TTC549 (cell line): ENCODE measurements around the gene TRPV5.

Experiments
- FAIRE-seq: peaks from 2 replicates; lab custom pipeline; 2012; peaks lifted over from hg19 to GRCh38; lab: Jason Lieb, UNC

TRPV5 gene

DNA sequence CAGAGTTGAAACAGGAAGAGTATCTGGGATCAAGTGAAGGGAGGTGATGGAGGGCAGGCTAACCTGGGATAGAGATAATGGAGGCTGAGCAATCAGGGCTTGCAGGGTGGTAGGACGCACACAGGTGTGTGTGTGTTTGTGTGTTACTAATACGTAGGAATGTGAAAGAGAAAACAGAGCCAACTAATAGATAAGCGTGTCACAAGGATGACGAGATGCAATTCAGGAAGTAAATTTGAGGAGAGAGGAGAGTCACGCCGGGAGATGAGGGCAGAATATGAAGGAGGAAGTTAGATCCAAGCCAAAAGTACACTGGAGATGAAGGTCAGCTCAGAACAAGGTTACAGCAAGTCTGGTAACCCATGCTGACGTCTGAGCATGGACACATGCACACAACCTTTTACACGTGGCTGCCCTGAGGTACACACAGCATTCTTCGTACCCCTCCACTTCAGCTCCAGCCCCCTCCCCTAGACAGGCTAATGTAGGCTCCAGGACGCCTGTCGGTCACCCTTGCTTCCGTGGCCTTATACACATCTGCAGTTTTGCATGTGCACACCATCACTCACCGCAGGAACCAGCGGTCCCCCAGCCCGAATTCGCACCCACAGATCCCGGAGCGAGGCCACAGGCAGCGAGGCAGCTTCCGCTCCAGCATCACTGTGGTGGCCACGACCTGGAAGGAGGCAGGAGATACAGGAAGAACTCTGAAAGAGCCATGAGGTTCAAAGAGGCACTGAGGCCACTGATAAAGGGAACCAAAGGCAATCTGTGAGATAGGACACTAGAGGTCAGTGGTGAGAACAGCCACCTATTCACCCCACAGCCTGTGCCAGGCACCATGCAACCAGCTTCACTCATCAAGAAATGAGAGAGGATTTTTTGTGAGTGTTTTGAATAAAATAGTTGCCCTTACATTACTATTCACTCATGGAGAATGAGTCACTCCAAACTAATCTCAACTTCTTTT lies 24.3 kb downstream of the TRPV5 start:
- FAIRE-seq, result no peak

DNA sequence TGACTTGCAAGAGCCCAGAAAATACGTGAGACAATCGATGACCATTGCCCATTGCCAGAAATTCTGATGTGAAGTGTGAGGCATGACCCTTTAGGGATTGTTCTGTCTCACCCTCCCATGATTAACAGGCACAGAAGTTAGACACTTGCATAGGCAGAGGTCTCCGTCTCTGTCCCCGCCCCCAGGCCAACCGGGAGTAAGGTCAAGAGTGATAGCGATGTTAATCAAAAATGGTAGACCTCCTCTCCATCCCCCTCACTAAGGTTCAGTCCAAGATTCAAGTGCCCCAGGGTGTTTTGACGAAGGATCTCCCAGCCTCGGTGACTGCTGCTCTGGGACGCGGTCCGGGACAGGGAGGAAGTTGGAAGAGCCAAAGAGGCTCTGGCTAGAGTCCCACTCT lies 25.3 kb downstream of the TRPV5 start:
- no peak for FAIRE-seq

DNA sequence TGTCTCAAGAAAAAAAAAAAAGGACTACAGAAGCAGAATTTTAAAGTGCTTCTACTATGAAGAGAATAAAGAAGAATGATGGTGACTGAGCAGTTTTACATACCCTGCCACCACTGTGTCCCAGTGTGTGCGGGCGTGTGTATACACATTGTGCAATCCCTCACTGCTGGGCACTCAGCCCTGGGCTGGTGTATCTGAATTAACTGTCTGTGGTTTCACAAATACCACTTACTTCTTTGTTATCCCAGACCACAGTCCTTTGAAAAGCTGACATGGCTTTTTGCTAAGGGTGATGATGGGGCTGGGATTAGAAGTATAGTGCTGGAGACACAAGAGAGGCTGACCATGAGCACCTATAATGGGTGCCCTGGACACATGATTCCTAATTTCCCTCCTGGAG lies 26.9 kb downstream of the TRPV5 start:
- no peak for FAIRE-seq

DNA sequence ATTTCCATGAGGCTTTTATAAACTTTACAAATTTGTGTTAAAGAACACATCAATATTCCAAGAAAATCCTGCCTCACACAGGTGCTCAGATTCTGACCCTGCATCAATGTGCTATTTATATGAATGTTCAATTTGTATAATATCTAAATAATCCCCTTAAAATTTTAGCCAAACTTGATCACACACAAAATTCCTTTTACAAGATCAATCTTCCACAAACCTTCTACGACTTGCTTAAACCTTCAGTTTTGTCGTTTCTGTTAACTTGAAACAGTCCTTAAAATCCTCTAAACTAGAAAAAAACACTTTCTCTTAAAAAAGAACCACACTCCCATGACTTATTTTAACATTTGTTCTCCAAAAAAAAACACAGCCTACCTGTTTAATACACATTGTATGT lies 27.8 kb downstream of the TRPV5 start:
- FAIRE-seq, result no peak

DNA sequence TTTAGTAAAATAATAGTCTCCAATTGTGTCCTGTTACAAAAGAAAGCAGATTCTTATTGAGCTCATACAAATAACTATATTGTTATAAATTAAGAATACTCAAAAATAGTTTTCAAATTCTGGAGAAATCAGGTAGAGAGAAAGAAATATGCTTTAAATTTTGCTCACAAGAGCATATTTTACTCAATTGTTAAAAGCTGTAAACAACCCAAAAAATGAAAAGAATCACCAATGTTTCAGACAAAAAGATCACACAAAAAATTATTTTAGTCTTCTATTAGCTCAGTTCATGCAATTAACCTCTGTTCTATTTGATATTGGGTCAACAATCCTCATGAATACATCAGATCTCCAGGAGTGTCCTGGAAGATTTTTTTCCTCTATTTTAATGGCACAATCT lies 29.4 kb downstream of the TRPV5 start:
- FAIRE-seq, result no peak

DNA sequence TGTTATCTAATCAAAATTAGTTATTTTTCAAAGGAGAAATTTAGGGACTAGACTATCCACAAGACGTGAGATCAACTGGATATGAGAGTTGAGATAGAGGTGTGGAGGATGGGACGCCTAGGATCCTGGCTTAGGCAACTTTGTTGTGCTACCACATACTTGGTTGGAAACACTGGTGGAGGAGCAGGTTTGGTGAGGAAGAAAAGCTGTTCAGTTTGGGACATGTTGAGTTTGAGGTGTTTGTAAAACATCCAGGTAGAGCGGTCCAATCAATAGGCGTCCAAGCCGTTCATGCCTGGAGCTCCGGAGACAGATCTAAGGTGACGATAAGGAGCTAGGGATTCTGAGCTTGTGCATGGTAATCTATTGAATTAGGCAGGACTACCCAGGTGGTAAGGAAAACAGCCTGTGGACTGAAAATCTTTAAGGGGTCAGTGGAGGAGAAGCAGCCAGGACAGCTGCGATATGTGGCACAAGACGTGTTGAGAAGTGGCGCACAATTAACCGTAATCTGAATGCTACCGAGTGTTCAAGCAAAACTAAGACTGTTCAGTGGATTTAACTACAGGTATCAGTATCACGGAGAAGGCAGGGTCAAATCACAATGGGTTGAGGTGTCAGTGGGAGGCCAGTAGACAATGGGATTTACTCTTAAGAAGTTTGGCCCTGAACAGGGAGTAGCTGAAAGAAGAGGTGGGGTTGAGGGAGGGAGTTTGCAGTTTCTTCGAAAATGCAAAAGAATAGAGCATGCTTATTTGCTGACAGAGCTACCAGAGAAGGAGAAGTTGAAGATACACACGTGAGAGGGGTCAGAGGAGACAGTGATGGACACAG lies 31.9 kb downstream of the TRPV5 start:
- FAIRE-seq, result no peak

DNA sequence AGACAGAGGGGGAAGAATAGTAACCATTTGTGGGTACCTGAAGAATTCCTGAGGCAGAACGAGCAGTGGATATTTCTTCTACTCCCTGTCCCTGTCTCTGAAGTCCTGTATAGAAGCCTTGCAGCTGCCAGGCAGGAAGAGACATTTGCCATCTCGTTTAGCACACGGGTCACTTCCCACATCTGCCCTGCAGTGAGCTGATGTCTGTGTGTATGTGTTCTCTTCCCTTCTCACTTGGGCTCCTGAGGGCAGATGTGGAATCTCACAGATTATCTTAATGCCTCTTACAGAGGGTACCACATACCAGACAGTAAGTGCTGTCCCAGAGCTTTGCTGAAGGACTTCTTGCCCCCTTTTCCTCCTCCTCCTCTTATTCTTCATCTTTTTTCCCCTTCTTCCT lies 33.9 kb downstream of the TRPV5 start:
- no peak for FAIRE-seq

DNA sequence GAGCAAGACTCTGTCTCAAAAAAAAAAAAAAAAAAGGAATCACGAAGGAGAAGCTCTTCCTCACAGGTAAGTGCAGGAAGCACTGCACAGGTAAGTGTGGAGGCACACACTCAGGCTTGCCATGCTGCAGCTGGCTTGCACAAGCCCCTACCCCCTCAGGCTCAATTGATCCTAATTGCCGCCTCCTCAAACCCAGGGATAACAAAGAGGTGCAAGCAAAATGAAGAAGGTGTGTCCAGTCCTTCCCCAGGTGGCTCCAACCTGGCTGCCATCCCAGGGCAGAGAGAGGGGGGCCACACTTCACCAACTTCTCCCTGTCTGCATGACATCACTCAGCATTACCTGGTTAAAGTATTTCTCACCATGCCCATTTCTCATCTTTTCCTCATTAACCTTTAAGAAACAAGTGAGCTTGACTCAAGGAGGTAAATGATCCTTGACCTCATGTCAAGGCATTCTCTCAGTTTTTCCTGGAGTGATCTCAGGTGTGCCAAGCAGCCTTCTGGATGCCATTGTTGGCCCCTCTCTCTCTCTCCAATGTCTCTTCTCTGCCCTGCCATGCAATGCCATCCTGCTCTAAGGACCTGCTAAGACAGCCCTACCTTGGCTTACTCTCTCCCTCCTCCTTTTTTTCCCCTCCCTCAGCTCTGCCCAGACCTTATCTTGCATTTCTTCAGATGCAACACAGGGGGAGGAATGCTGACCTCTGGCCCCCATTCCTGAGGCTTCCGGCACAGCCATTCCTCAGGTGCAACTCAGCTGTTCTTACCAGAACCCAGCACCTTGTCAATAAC lies 35.0 kb downstream of the TRPV5 start:
- FAIRE-seq, result no peak

DNA sequence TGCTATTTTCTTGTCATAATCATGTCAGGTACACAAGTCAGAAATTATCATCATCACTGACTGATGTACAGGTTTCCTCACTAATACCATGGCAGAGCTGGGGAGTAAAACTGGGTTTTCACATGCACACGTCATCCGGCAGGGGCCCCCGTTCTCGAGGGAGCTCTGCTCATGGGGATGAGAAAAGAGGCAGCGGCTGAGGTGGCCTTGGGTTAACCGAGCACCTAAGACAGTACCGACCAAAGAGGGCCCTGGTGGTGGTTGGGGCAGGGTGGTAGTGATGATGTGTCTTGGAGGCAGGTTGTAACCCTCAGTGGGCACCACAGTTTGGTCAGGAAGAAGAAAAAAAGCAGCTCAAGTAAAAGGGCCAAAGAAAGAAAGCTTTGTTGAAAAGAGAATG lies 35.9 kb downstream of the TRPV5 start:
- no peak for FAIRE-seq

DNA sequence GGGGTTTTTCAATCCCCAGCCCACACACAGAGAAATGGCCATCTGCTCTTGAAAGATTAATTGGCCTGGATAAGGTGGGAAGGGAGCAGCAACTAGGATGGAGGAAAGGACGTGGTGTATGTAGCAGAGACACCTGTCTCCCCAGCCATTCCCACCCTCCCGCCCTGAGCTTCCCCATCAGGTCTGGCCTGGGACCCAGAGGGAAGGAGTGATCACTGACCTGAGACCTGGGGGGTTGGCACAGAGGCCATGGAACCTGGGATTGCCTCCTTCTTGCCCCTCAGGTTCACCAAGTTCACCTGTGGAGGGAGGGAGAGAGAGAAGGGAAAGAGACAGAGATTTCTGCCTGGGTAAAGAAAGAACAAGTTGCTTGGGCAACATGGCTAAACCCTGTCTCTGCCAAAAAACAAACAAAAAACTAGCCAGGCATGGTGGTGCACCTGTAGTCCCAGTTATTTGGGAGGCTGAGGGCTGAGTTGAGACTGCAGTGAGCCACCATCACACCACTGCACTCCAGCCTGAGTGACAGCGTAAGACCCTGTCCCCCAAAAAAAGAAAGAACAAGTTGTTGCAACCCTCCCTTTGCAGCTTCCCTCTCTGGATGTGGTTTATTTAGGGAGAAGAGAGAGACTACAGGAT lies 36.7 kb downstream of the TRPV5 start:
- FAIRE-seq, result no peak

DNA sequence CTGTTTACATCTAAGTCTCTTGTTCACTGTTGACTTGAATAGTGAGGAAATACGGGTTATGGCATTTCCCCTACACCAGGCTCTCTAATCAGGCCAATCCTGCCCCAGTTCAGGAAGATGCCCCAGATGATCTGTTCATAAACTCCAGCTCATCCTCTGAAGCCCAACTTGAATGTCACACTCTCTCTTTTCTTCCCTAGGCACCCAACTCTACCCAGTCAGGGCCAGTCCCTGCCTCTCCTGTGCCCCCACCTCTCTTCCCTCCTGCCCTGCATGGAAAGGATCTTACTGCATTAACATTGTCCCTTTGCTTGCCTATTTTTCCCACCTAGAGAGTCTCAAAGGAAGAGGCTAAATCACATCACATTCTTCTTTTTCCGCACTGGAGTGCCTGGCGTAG lies 37.4 kb downstream of the TRPV5 start:
- no peak for FAIRE-seq

DNA sequence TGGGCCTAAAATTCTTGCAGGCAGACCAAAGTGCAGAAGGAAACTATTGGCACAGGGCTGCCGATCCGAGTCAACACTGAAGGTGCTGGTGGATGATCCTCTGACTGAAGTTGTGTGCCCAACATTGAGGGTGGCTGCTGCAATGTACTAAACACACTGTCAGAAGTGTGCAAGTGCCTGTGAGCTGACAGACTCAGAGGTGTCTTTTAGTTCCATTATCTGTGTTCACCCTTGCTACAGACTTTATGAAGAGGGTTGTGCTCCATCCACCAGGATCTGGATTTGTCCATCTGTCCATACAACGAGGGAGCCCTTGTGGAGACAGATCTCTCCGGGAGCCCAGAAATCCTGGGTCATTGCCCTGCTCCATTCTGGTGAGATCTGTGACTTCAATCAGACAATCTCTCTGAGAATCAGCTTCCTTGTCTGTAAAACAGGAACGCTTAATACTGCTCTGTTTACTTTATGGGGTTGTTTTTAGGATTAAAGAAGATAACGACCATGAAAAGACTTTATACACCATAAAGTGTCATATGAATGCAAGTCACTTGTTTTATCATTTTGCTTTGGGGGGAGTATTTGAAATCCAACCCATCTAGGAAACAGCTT lies 38.5 kb downstream of the TRPV5 start:
- no peak for FAIRE-seq

DNA sequence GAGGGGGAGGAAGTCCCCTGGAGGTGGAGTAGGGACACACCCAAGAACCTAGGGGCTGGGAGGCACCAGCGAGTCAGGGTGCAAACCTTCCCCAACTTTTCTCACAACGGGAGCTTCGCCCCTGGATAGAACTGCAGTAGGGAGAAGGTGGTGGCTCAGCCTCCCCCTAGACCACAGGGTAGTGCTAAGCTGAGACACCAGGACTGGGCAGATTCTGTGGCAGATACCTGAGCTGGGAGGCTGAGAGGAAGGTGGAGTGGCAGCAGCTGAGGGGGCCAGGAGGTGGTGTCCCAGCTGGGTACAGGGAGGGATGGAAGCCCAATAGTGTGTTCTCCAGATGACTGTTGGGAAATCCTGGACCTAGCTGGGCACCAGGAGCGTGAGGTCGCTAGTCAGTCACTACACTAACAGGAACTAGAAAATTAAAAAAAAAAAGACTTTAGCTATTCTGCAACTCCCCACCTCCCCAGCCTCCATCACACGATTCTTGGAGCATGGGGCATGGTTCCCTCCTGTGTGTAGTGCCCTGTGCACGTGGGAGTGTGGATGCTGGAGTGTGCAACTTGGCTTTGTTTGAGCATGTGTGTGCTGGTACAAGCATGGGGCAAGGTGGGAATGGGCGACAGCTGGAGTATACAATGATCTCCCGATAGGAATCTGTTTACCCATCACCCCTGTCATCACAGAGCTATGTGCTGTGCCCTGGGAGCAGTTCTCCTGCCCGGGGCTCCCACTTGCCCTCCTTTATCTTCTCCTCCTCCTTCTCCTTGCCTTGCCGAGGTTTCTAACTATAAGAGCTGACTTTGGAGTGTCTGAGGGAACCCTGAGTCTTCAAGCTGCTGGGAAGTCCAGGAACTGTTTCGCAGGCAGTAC lies 39.2 kb downstream of the TRPV5 start:
- no peak for FAIRE-seq

DNA sequence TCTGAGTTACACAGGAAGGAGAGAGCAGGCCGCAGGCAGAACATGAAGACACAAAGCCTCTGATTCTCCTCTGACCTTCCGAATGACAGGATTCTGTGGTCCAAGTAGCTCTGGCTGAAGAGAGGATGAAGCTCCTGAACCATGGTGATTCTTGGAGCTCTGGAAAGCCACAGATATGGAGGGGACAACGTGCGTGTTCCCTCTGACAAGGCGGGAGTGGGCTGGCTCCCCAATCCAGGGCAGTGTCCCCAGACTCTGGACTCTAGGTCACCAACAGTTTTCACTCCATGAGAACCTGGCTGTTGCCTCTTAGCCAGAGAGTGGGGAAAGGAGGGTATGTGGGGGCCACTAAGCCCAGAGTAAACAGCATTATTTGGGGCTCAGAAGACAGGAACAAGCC lies 40.6 kb downstream of the TRPV5 start:
- FAIRE-seq, result no peak

DNA sequence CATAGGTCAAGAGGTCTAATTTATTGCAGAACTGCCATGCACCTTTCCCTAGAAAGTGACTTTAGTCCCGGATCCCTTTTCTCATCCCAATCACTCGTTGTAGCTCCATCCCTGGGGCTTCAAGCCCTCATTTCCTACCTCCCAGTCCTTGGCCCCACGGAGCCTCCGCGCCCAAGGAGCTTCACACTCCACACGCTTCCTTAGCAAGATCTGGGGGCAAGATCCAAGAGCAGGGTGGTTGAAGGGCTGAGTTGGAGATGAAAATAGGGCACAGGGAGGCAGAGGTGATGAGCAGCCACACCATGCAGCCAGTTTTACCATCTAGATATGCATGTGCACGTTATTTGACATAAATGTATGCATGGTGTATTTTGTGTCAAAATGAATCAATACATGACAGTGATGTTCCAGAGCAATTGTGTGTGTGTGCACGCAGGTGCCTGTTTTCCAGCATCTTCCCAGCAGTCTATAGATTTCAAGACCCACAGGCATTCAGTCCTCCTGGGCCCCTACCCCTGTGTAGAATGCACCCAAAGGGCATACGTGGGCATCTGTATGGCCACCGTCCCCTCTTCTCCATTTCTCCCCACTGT lies 42.0 kb downstream of the TRPV5 start:
- FAIRE-seq, result no peak

DNA sequence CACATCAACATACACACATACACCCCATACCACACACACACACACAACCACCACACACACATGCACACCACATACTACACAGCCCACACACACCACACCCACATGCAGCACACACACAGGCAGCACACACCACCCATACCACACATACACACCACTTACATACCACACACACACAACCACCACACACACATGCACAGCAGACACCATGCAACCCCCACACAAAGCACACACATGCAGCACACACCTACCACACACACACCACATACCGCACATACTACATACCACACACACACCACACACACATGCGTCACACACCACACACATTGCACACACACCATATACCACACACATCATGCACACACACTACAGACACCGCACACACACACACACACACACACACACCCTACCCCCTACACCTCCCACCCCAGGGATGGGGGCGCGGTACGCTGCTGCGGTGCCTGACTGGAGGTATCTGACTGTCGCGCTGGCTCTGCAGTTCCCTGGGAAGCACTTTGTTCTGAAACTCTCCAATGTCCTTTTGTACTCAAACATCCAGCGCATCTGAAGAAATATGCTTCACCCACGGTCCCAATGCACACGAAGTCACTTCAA lies 42.6 kb downstream of the TRPV5 start:
- no peak for FAIRE-seq

DNA sequence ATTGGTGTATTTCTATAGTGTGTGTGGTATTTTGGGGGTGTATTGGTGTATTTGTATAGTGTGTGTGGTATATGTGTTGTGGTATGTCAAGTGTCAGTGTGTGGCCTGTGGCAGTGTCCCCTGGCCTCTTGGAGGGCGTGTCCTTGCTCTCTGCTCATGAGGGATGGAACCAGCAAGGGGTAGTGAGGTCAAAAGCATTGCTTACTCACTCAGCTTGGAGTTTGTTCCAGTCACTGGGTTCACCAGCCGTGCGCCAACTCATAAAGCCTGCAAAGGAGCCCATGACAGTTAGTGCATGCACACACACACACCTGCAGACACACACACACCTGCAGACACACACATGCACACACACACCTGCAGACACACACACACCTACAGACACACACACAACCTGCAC lies 43.7 kb downstream of the TRPV5 start:
- FAIRE-seq, result no peak

DNA sequence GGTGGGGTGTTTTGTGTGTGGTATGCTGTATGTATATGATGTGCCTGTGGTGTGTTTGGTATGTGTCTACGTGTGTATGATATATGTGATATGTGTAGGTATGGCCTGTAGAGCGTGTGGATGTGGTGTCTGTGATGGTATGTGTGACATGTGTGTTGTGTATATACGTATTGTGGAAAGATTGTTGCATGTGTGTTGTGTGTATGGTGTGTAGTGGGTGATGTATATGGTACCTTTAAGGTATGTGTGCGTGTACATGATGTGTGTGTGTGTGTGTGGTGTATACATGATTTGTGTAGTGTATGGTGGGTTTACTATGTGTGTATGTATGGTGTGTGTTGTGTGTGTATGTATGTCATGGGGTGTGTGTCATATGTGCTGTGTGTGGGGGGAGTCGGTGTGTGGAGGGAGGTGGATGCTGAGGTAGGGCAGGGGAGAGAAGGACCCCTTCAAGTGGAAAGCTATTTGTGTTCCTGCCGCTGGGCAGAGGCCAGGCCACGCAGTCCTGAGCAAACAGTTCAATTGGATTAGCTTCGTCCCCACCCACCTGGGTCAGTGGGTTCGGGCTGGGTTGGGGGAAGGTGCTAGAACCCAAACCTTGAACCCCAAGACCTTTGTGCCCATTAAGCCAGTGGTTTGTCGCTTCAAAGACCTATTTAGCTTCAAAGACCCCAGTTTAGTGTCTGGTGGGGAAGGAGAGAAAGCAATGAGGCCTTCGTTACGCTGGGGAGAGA lies 46.1 kb downstream of the TRPV5 start:
- no peak for FAIRE-seq

DNA sequence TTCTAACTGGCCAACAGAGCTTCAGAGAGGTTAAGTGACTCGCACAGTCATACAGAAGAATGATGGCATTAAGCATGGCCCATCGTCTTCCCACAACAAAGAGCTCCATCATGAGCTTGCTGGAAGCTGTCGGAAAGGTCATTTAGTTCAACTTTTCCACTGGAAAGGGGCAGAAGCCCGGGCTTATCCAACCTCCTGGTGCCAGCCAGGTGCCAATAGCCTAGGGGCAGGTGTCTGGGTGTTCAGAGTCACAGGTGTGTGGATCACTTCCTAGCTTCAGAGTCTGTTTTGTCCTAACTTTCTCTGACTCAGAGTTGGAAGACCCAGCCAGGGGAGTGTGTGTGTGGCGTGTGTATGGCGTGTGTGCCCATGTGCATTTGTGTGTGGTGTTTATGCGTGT lies 46.7 kb downstream of the TRPV5 start:
- no peak for FAIRE-seq
